HT-29 (cell line): Measurements from ENCODE around the gene FSD1. TPM values are rescaled to one million over a fixed set of nuclear protein-coding genes. Genes with fewer than 3 reads are reported as not detected.
"Not testable (repeated sequence)": the region's sequence is repeated elsewhere in the genome, so short reads cannot be mapped to it uniquely, and the experiment has no call there.

Source experiments
- DNase-seq: peaks from one replicate; pipeline ENCODE4 v3.0.0-alpha.2; 2015; ENCODE audit warnings: low spot score
- total RNA-seq: library from RNA; depleted of rRNA; stranded (reverse); fragments of >200 nt; shearing (Covaris generic); gene quantifications from 2 replicates; pipeline ENCODE4 v1.2.3, GENCODE V29; 2014

Gene FSD1
- total RNA-seq, 1 experiment from 2014 or later, result 0.41 TPM

DNA sequence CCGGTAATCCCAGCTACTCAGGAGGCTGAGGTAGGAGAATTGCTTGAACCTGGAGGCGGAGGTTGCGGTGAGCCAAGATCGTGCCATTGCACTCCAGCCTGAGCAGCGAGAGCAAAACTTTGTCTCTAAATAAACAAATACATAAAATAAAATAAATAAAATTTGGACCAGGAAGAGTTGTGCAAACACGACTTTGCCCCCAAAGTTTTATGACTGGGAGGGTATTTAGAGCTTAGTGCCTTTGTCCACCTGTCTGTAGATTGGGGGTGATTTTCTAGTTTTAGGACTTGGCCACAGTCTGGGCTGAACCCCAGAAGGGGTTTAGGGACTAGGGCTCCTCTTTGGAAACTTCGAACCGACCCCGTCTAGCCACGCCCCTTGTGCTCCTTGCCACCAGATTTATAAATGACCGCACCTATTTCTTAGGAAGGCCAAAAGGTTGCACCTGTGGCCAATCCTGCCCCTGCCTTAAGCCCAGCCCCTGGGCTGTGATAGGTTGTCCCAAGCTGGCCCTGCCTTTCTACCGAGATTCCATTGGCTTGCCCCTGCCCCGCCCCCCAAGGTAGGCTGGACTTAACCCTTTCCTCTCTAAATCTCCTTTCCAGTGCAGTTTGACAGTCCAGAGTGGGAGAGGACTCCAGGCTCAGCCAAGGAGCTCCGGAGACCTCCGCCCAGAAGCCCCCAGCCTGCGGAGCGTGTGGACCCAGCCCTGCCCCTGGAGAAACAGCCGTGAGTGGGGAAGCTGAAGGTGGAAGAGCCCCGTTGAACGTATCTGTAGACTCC is 20.0 kb upstream of the FSD1 start:
- peak; percentile 75 for DNase-seq

DNA sequence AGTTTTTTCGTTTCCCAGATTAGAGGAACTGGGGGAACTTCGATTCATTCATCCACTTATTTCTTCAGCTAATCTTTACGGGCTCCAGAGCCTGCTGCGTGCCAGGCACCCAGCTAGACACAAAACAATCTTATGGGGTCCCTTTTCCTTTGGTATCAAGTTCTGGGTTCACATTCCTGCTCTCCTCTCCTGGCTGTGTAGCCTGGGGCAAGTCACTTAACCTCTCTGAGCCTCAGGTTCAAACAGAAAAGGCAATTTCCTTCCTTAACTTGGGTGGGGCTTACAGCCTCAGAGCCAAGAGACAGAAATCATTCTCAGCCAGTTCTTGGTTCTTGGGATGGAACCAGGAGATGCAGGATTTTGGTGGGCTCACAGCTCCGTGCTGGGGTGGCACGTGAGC is 19.4 kb upstream of the FSD1 start:
- no peak for DNase-seq

DNA sequence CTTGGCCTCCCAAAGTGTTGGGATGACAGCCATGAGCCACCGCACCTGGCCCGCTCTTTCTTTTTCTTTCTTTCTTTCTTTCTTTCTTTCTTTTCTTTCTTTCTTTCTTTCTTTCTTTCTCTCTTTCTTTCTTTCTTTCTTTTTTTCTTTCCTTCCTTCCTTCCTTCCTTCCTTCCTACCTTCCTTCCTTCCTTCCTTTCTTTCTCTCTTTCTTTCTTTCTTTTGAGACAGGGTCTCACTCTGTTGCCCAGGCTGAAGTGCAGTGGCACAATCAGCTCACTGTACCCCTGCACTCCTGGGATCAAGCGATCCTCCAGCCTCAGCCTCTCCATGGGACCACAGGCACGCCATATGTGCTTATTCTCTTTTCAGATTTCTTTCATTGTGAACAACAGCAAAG is 18.3 kb upstream of the FSD1 start:
- DNase-seq, result not testable (repeated sequence)

DNA sequence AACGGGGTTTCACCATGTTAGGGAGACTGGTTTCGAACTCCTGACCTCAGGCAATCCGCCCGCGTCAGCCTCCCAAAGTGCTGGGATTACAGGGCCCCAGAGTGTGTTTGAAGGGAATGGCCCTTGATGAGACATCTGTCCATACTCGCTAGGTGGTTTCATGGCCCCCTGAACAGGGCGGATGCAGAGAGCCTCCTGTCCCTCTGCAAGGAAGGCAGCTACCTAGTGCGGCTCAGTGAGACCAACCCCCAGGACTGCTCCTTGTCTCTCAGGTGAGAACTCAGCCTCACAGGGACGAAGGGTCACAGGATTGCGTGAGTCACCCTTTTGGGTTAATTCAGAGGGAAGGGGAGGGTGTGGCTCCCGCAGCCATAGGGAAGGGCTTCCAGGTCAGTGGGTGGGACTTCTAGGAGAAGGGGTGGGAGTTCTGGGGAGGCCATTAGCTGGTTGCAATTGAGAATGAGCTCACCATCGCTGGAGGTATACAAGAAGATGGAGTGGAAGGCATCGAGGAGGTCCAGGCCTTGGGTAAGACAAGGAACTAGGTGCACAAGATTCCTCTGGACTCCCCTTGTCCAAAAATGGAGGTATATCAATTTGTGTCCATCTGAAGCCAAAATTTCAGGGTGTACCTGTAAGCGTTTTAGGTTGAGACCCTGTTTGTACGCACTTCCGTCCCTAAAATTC is 16.2 kb upstream of the FSD1 start:
- DNase-seq, result no peak

DNA sequence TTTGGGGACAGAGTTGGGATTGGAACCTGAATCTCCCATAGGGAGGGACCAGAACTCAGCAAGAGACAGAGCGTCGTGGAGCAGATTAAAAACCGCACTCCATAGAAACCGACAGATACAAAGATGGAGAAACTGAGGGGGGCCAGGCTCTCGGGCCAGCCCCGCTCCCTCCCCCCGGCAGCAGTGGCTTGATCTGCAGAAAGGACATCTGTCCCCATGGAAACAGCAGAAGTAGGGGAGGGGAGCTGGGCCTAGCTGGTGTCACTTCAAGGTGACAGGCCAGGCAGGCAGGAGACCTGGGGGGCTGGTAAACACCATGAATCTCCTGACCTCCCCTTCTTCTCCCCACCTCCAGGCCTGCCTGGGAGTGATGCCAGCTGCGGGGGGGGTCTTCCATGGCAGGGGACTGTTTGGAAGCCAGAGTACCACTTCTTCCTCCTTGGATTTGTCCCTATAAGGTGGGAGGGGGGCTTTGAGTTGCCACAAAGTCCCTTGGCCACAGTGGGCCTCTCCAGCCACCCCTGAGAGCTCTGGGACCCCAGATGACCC is 13.1 kb upstream of the FSD1 start:
- DNase-seq, result no peak

DNA sequence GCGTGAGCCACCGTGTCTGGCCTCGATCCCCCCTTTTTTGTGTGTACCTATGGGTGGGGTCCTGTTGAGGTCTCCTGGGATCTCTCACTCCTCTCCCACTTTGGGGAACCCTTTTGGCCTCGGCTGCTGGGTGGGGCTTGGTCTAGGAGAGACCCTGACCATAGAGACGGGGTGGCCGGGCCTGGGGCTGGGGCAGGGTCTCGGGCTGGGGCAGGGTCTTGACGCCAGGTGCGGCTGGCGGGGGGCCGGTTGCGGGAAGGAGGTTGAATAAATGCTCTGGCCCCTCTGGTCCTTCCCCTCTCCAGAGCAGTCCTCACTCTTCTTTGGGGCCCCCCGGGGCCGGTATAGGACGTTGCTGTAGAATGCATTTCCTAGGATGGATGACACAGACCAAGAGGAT is 11.9 kb upstream of the FSD1 start:
- DNase-seq, result no peak

DNA sequence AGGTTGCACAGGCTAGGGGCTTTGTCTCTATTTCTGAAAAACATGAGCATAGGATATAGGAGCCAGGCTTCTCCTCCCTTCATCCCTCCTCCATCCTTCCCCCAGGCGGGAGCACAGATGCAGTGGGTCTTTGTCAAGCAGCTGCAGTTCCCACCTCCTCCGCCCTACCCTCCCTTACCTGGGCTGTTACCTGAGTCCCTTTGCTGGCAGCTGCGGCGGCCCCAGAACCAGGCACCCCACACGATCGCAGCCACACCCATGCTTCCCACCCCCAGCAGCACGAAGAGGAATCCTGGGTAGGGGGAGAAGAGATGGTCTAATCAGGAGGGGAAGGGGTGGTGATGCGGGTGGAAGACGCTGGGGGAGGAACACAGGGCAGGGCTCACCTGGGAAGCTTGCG is 10.0 kb upstream of the FSD1 start:
- no peak for DNase-seq

DNA sequence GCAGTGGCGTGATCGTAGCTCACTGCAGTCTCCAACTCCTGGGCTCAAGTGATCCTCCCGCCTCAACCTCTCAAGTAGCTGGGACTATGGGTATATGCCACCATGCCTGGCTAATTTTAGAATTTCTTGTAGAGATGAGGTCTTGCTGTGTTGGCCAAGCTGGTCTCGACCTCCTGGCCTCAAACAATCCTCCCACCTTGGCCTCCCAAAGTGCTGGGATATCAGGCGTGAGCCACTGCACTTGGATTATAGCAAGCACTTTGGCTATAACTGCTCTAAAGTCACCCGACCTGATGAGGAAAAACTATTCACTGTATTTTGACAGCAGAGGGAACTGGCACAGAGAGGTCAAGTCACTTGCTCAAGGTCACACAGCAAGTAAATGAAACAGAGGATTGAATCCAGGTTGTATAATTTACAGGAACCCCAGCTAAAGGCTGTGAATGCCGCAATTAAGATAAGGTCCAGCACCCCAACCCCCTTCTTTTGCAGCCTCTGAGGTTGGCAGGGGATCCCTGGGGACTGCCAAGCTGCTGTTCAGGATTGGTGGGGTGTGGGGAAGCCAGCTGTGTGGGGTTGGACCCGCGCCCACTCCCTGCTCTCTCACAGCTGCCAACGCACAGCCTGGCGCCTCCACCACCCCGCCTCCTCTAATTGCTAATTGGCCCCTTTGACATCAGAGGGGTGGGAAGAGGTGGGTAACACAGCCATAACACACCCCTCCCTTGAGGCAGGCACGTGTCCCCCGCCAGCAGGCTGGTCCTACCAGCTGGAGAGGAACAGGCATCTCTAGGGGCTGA is 8.2 kb upstream of the FSD1 start:
- DNase-seq, result no peak

DNA sequence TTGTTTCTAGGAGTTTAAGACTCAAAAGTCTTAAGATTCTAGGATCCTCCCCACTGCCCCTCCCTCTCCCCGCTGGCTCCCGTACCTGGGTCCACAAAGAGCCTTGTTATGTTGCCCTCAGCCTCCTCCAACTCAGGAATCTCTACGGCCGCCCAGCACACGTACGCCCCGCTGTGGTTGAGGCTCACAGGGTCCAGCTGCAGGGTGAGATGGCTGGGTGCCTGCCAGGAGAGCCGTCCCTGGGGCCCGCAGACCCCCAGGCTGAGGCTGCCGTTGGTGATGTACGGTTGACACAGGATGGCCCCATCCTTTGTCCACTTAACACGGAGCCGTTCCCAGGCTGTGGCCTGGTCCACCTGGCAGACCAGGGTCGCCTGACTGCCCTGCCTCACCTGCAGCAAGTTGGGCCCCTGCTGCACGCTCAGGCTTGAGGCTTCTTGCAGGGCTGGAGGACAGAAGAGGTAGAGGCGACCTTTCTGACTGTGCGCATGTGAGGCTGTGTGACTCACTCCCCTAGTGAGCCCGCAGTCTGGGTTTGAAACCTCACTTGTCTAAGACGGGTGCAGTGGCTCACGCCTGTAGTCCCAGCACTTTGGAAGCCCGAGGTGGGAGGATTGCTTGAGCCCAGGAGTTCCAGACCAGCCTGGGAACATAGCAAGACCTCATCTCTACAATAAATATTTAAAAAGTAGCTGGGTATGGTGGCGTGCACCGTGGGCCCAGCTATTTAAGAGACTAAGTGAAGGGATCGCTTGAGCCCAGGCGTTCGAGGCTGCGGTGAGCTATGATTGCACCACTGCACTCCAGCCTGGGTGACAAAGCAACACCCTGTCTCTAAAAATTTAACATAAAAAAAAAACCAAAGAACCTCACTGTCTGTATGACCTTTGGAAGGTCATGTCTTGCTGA is 6.2 kb upstream of the FSD1 start:
- DNase-seq, result no peak

DNA sequence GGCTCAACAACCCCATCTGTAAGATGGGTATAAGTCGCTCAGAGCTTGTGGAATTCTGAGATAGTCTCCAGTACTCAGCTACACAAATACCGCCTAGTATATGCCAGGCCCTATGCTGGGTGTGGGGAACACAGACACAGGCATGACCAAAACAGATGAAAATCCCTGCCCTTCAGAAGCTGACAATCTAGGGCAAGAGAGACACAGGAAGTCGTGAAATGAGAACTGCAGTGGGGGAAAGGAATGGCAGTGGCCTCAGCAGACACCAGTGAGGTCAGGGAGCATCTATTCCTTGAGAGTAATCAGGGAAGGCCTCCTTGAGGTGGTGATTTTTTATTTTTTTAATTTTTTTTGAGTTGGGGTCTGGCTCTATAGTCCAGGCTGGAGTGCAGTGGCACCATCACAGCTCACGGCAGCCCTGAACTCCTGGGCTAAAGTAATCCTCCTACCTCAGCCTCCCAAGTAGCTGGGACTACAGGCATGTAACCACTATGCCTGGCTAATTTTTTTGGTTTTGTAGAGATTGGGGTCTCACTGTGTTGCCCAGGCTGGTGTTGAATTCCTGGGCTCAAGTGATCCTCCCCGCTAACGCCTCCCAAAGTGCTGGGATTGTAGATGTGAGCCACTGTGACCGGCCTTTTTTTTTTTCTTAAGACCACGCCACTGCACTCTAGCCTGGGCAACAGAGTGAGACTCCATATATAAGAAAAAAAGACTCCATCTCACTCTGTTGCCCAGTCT is 5.4 kb upstream of the FSD1 start:
- no peak for DNase-seq

DNA sequence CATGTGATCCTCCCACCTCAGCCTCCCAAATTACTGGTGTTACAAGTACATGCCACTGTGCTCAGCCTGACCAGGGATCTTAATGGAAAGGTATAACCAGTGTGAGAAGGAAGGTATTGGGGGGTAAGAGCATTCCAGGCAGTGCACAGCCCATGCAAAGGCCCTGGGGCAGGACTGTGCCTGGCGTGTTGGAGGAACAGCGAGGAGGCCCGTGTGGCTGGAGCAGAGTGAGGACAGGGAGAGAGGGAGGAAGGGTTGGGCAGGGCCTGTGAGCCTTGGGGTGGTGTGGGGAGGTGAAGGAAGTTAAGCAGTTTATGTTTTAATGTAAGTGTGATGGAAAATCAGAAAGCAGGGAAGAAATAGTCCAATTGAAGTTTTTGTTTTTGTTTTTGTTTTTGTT is 3.8 kb upstream of the FSD1 start:
- no peak for DNase-seq

DNA sequence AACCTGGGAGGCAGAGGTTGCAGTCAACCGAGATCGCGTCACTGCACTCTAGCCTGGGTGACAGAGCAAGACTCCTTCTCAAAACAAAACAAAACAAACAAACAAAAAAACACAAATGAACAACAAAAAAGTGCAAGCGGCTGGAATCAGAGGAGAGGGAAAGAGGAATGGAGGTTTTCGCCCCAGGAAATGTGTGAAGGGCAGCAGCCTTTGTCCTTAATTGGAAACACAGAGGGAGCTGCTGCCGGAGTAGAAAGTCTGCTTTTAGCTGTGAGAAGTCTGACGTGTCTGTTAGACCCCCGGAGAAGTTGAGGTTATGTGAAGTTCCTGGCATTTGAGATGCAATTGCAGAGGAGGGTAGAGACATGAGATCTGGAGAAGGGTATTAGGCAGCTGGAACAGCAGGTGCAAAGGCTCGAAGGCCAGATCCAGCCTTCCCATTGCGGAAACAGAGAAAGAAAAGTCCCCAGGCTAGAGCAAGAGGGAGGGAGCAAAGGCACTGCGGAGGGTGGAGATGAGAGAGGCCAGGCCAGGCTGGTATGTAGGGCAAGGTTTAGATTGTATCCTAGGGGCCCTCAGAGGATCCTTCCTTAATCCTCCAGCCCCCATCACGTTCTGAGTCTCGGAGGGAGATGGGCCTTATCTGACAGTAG is 2.7 kb upstream of the FSD1 start:
- DNase-seq, result peak; percentile 29

DNA sequence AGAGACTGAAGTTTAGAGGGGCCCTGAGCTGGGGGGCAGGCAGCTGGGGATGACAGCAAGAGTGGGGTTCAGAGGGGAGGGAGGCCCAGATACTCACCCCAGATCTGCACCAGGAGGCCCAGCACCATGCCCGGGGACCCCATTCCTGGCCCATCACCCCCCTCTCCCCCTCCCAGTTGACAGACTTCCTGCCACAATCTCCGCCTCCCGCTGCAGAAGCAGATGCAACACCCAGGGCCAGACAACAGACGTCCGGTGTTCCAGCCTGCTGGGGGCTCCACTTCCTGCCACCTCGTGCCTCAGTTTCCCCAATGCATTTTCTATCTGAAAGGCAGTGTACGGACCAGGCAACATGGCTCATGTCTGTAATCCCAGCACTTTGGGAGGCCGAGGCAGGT is 2.2 kb upstream of the FSD1 start, which contains the start of gene TMIGD2:
TSS of gene TMIGD2 (minus strand) at position 147 of the 398 bp plus-strand sequence. CDS start at position 143, 4 bp downstream.
- no peak for DNase-seq

DNA sequence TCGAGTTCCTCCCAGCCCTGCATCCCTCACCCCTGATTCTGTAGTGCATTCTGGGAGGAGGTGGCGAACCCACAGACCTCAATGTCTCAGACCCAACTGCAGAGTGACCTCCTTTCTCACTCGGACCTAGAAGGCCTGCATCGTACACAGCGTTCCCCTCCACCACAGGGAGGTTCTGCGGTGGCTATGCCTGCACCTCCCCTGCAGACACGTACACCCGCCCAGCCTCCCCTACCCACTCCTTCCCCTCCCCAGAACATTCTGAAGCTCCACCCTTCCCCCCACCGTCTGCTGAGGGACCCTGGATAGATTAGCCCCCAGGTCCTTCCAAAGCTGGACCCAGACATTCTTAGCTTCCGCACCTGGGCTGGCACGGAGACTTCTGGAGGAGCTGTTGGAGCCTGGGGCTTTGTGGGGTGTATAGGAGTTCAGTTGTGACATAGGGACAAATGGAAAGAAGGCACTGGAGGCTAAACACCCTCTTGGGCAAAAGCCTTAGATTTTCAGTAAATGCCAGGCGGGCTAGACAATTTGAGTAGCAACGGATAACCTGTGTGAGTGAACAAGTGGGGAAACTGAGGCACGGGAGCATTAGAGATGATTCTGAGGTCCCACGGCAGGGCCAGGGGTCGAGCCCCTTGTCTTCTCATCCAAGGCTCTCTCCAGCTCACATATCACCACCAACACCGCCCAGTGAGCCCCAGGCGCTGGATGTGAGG is 420 bp upstream of the FSD1 start:
- DNase-seq, result no peak

DNA sequence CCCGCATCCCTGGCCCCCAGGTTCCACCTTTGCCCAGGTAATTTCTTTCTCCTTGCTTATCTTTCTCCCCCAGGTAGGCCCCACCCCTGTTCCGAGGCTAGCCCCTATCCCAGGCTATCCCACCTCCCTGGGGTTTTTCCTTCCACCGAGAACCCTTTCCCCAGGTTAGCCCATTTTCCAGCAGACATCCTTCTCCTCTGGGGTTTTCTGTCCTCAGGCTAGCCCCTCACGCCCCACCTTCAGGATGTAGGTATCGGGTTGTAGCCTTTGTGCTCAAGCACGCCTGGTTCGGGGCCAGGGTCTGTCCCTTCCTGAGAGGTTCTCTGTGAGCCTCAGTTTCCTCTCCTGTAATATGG is 837 bp downstream of the FSD1 start:
- DNase-seq, result no peak

DNA sequence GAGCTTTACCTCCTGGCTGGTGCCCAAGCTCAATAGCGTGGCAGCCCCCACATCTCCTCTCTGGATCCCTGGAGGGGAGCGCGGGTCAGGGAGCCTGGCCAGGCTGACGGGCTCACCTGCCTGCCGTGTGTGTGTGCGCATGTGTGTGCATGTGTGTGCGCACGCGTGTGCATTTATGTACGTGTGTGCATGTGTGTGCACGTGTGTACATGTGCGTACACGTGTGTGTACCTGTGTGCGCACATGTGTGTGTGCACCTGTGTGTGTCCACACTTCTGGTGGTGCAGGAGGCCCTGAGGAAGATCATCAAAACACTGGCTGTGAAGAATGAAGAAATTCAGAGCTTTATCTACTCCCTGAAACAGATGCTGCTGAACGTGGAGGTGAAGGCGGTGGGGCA is 1.3 kb downstream of the FSD1 start:
- no peak for DNase-seq

DNA sequence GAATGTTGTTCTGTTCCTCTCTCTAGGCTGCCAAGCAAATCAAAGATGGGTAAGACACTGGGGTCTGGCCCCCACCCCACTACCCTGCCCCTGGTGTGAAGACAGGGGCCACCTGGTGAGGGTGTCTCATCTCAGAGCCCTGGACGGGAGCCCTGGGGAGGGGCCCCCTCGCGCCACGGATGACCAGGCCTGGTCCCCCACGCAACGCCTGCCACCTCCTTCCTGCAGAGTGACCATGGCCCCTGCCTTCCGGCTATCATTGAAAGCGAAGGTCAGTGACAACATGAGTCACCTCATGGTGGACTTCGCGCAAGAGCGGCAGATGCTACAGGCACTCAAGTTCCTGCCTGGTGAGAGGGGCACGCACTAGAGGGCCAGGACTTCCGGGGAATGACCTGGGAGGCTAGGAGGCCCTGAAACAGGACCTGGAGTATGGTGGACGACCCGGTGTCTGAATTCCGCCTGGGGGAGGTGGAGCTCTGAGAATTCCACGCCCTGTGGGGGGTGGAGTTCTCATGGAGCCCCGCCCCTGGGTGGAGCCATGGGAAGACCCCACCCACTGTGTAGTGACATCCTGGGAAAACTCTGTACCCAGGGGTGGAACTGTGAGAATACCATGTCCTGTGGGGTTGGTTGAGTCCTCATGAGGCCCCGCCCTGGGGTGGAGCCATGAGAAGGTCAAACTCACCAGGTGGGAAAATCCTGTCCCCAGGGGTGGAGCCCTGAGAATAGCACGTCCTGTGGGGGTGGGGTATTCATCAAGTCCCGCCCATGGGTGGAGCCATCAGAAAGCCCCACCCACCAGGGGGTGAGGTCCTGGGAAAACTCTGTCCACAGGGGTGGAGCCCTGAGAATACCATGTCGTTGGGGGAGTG is 6.1 kb downstream of the FSD1 start:
- DNase-seq, result peak; percentile 37

DNA sequence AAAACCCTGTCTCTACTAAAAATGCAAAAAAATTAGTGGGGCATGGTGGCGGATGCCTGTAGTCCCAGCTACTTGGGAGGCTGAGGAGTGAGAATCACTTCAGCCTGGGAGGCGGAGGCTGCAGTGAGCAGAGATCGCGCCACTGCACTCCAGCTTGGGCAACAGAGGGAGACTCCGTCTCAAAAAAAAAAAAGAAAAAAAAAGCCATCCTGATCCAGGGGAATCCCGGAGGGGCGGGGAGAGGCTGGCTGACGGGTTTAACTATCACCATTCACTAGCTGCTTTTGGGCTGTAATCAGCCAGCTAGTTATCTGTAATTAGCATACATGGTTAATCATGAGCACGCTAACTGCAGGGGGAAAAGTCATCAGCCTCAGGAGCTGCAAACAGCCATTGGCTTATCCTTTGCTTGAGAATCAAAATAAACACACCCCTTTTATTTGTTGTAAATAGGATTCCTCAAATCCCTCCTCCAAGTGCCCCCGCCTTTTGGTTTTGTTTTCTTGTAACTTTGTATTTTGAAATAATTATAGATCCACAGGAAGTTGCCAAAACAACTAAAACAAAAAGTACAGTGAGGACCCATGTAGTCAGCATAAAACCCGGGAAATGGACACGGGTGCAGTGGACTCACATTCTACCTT is 9.6 kb downstream of the FSD1 start:
- no peak for DNase-seq
